T-helper 2 cell treated with Interferon-gamma antibody and Interleukin-4, amounts not matched to agents 5 μg/mL and 100 μg/mL, for 36 hours (primary cell): ENCODE results near the gene FAM151B.
"Not testable (repeated sequence)": the region's sequence is repeated elsewhere in the genome, so short reads cannot be mapped to it uniquely, and the experiment has no call there.

ENCODE experiments used
- DNase-seq: peaks from one replicate; pipeline ENCODE4 v3.0.0; 2021; ENCODE audit warnings: low spot score
- H3K27ac Mint-ChIP-seq: one replicate; pipeline ENCODE4 v1.8.0; 2021; ENCODE audit warnings: mild to moderate bottlenecking, mixed read lengths
- H3K27me3 Mint-ChIP-seq: one replicate; pipeline ENCODE4 v1.8.0; 2021; ENCODE audit warnings: low read depth, mixed read lengths
- H3K36me3 Mint-ChIP-seq: one replicate; pipeline ENCODE4 v1.8.0; 2021; ENCODE audit warnings: low read depth, mixed read lengths
- H3K4me1 Mint-ChIP-seq: one replicate; pipeline ENCODE4 v1.8.0; 2021; ENCODE audit warnings: low read depth, mixed read lengths
- H3K4me3 Mint-ChIP-seq: one replicate; pipeline ENCODE4 v1.8.0; 2022; ENCODE audit warnings: mild to moderate bottlenecking, moderate library complexity, mixed read lengths
- H3K9me3 Mint-ChIP-seq: one replicate; pipeline ENCODE4 v1.8.0; 2021; ENCODE audit warnings: mixed read lengths

Gene FAM151B

DNA sequence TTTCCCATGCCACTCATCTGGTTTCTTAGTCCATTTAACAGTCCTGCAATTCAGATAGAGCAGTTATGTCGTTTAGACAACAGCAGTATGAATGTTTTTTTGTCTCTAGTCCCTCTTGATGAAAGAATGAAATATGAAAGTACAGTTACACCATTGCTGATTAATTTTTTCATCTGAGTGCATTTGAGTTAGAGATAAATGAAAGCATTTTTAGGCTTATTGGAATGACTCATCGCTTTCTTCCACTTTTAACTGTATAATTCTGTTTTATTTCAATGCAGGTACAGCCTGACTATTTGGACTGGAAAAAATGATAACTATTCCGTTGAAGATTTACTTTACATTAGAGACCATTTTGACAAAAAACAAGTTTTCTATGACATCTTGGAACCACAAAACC is 53.5 kb downstream of the FAM151B start:
- Mint-ChIP-seq H3K36me3 (no peaks in the 10 kb centered on the region), H3K27me3 (peaks cover 2% of the 10 kb centered on the region), H3K4me3 (no peak overlapping the region), H3K9me3 (no peaks in the 10 kb centered on the region), H3K27ac (peak overlapping the region; percentile 1), H3K4me1 (peaks cover 13% of the 10 kb centered on the region)
- DNase-seq: no peak

DNA sequence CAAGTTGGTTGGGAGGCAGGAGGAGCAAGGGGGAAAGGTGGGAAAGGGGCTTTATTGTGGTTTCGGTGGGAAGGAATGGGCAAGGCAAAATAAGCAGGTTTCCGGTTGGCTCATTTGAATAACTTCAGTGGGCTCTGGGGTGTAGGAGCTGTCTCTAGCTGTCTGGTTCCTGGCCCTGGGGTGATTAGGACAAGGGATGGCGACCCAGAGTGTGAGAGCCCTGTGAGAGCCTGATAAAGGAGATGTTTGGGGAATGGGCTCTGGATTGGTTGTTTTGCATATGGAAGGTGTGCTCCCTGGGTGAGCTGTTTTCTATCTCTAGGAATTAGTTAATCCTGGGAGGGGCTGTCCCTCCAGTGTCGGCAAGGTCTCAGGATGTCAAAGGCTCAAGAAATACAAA is 66.7 kb downstream of the FAM151B start:
- Mint-ChIP-seq H3K9me3 (no peaks in the 10 kb centered on the region), H3K4me1 (no peaks in the 10 kb centered on the region), H3K27ac (no peak overlapping the region), H3K27me3 (peaks cover 38% of the 10 kb centered on the region), H3K4me3 (no peak overlapping the region), H3K36me3 (no peaks in the 10 kb centered on the region)
- DNase-seq: no peak

DNA sequence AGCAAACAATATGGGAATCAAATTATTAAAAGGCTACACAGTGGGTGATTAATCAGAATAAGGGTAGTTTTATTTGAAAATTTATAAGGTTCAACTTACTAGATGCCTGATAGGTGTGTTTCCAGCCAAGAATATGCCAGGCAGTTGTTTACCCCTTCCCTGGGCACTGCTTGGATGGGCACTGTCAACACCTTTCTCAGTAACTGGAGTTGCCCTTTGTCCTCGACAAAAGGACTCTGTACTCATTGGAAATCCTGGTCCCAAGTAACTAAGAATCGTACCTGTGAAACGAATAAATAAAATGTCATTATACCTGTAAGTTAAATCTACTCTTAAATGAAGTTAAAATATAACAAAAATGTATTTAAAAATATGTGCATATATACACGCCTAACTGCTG is 67.2 kb downstream of the FAM151B start:
- peaks cover 37% of the 10 kb centered on the region for H3K27me3 Mint-ChIP-seq

DNA sequence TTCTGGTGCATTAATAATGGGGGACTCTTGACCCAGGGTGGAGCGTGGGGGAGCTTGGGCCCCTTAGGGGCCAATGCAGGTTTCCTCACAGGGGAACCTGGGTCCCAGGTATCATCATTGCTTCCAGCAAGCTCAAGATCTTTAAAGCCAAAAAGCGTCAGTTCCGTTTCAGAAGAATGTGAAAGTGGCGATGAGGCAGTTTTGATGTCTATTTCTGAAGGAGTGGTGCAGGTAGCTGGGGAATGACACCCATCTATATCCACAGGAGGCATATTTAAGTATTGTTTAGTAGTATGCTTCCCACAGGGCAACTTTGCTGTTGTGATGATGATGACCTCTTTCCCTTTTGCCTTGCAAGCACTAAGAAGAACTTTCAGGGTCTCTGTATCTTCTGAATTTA is 71.3 kb downstream of the FAM151B start:
- Mint-ChIP-seq H3K36me3 (no peaks in the 10 kb centered on the region), H3K9me3 (no peaks in the 10 kb centered on the region), H3K27me3 (peaks cover 54% of the 10 kb centered on the region), H3K4me3 (no peak overlapping the region), H3K27ac (no peak overlapping the region), H3K4me1 (no peaks in the 10 kb centered on the region)
- no peak for DNase-seq

More for the DNA sequence above, 67.2 kb downstream of the FAM151B start:
- Mint-ChIP-seq H3K36me3 (no peaks in the 10 kb centered on the region), H3K9me3 (no peaks in the 10 kb centered on the region), H3K4me1 (no peaks in the 10 kb centered on the region), H3K27ac (no peak overlapping the region), H3K4me3 (no peak overlapping the region)
- no peak for DNase-seq

DNA sequence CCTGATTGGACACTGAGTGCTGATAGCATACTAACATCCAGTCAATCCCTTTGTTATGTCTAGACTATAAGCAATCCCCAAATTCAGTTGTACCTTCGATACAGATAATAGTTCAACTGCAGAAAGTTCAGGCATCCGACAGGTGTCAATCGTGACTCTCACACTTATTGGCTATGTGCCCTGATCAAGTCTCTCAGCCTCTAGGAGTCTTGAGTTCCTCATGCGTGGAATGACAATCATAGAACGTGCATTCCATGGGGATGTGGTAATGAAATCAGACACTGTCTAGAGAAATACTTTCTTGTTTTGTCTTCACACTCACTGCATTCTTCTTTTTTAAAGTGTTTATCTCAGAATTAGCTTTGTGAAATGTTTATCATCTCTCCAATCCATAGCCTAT is 77.4 kb downstream of the FAM151B start:
- no peaks in the 10 kb centered on the region for H3K36me3 Mint-ChIP-seq
- no peak overlapping the region for H3K27ac Mint-ChIP-seq
- no peak for DNase-seq
- no peaks in the 10 kb centered on the region for H3K9me3 Mint-ChIP-seq
- H3K4me3 Mint-ChIP-seq: no peak overlapping the region
- peaks cover 57% of the 10 kb centered on the region for H3K27me3 Mint-ChIP-seq
- no peaks in the 10 kb centered on the region for H3K4me1 Mint-ChIP-seq

DNA sequence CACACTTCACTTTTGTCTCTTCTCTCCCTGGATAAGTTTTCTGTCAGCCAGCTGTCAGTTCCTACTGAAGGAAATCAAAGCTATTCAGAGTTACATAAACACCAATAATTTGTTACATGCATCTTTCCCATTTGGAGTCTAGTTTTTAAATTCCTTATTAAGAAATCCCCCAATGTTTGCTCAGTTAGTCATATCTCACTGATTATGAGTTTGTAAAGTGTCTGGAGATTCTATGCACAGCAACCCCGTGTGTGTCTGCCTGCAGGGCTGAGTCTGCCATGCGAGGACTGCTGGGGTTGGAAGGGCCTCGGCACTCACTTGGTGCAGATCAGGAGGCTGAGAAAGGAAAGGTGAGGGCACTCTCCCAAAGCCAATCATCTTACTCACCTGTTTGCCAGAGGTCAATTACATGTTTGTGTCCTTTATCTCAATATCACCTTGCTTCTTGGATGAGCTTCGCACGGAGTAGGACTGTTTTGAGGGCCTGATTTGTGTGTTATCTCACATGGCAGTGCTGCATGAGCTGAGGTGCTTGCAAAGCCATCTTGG is 78.9 kb downstream of the FAM151B start:
- peaks cover 1% of the 10 kb centered on the region for H3K4me1 Mint-ChIP-seq
- no peaks in the 10 kb centered on the region for H3K9me3 Mint-ChIP-seq
- no peak overlapping the region for H3K27ac Mint-ChIP-seq
- DNase-seq: no peak
- peaks cover 63% of the 10 kb centered on the region for H3K27me3 Mint-ChIP-seq
- H3K4me3 Mint-ChIP-seq: no peak overlapping the region
- H3K36me3 Mint-ChIP-seq: no peaks in the 10 kb centered on the region

DNA sequence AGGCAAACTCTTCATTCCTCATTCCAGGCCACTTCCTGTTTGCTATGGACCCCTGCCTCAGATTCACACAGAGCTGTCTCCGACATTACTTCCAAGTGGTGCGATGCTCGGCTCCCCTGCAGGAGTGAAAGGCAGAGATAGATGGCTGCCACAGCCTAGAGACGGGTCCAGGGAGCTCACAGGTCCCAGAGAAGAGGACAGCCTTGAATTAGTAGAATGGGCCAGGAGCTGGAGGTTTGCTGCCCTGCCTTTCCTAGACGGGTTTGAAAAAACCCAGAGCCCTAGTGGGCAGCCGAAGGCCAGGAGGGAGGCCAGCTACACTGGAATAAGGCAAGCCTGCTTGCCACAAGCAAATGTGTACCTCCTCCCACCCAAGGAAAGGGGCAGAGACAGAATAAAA is 80.4 kb downstream of the FAM151B start:
- Mint-ChIP-seq H3K27ac (no peak overlapping the region), H3K9me3 (no peaks in the 10 kb centered on the region), H3K27me3 (peaks cover 67% of the 10 kb centered on the region), H3K4me3 (peak overlapping the region; percentile 32), H3K36me3 (no peaks in the 10 kb centered on the region), H3K4me1 (peaks cover 1% of the 10 kb centered on the region)
- no peak for DNase-seq

DNA sequence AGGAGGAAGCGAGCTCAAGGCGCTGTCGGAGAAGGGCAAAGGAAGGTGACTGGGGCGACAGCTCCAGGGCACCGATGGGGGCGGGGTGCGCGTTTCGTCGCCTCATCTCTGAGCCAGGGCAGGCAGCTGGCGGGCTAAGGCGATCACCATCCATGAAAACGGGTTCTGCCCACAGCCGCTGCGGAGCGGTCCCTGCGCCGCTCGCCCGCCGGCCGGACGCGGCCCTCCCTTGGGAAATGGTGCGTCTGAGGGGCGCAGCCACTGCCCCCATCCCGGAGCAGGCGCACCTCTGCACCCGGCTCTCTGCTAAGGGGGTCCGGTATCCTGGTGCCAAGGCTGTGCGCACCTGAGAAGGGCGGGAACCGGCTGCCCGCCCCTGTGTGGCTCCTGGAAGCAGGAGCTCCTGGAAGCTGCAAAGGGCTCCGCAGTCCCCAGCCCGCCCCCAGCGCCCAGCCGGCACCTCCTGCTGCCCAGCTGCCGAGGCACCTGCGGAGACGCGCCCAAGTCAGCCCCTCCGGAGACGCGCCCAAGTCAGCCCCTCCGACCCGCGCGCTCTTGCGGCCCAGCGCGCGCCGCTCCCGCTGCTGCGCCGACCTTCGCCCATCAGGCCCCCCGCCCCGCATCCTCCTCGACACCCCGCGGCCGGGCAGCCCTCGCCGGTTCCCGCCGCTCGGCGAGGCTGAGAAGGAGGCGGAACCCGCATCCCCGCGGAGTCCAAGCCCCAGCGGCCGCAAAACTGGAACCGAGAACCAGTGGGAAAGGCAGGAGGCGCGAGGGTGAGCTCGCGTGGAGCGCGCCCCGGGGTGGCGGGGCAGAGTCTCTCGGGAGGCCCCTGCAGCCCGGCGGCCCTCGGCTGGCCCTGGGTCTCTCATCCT is 81.4 kb downstream of the FAM151B start:
- Mint-ChIP-seq H3K4me1 (peaks cover 1% of the 10 kb centered on the region), H3K4me3 (peak overlapping the region; percentile 55), H3K9me3 (no peaks in the 10 kb centered on the region), H3K27me3 (peaks cover 69% of the 10 kb centered on the region), H3K36me3 (no peaks in the 10 kb centered on the region), H3K27ac (no peak overlapping the region)
- no peak for DNase-seq

DNA sequence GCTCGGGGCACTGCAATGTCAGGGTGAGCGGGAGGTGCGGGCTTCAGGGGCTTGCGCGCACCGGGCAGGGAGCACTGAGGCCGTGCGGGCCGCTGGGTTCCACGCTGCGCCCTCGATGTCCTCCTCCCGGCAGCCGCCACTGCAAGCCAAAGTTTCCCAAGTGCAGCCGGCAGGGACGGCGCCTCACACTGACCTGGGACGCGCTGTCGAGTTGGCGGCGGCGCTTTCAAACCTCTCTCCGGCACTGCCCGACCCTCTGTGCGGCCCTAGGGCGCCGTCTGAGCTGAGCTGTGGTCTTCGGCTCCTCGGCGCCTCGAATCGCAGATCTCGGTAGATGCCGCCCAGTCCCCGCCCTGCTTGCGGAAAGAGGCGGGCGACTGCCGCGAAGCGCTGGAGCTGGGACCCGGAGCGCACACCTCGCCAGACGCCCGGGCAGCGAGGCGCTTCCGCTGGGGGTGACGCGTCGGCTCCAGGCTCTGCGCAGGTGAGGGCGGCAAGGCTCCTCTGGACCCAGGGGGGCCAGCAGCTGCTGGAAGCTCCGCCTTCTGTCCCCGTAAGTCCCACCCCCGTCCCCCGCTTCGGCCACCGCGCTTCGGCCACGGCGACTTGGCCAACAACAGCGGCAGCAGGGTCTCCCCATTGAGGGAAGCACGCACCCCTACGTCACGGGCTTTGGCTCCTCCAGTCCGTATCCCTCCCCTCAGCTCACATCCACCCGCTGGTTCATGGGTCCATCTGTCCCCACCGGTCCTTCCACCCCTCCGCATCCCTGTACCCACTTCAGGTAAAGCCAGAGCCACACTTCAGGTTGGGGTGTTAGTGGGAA is 82.3 kb downstream of the FAM151B start, which contains the start of gene ANKRD34B:
ANKRD34B (minus strand) TSS at position 320 of the 826 bp plus-strand sequence. CDS start 10,261 bp downstream, outside the sequence.
- Mint-ChIP-seq H3K27me3 (peaks cover 73% of the 10 kb centered on the region), H3K36me3 (no peaks in the 10 kb centered on the region), H3K4me3 (peak within 1 kb of the TSS; percentile 69), H3K9me3 (no peaks in the 10 kb centered on the region), H3K27ac (no peak within 1 kb of the TSS), H3K4me1 (peaks cover 1% of the 10 kb centered on the region)
- peak; percentile 32 for DNase-seq

DNA sequence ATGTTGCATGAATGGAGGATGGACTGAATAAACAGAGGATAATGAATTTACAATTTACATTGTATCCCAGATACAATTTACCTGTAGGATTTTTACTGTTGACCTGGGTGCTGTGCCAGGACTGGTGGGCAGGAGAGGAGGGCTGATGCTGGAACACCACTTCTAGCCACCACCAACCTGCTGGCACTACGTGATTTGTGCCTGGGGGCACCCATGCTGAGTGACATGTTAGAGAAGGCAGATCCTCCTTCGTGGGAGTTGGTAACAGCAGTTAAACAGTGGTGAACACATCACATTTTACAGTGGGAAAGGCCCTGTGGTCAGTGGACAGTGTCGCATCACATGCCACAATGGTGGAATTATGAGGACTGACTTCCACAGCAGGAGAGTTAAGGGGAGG is 85.2 kb downstream of the FAM151B start:
- no peak for DNase-seq
- Mint-ChIP-seq H3K27ac (no peak overlapping the region), H3K27me3 (peaks cover 61% of the 10 kb centered on the region), H3K36me3 (no peaks in the 10 kb centered on the region), H3K4me1 (peaks cover 4% of the 10 kb centered on the region), H3K4me3 (no peak overlapping the region), H3K9me3 (no peaks in the 10 kb centered on the region)

DNA sequence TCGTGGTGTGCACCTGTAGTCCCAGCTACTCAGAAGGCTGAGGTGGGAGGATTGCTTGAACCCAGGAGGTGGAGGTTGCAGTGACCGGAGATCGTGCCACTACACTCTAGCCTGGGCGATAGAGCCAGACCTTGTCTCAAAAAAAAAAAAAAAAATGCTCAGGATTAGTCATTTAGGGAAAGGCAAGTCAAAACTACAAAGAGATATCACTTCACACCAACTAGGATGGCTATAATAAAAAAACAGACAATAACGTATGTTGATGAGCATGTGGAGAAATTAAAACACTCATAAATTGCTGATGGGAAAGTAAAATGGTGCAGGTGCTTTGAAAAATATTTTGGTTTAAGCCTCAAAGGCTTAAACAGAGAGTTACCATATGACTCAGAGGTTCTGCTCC is 88.5 kb downstream of the FAM151B start:
- Mint-ChIP-seq H3K36me3 (no peaks in the 10 kb centered on the region), H3K27me3 (peaks cover 53% of the 10 kb centered on the region), H3K9me3 (peaks cover 4% of the 10 kb centered on the region), H3K4me1 (peaks cover 2% of the 10 kb centered on the region), H3K27ac (no peak overlapping the region), H3K4me3 (no peak overlapping the region)
- no peak for DNase-seq

DNA sequence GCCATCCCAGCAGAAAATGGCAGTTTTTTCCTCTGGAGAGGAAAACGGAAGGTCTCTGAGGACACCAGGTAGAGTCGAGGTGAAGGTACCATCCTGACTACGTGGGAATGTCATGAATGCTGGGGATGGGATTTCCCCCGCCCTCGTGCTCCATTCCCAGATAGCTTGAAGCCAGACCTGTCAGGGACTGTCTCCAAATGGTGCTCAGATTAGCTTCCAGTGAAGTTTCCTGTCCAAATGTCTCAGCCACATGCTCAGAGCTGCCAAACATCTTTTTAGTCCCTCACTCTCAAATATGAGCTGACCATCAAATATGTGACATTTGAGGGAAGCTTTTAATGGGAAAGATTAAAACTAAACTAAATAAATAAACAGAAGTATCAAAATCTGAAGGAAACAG is 89.8 kb downstream of the FAM151B start:
- Mint-ChIP-seq H3K27me3 (peaks cover 42% of the 10 kb centered on the region), H3K9me3 (peaks cover 4% of the 10 kb centered on the region), H3K4me3 (no peak overlapping the region), H3K4me1 (peaks cover 2% of the 10 kb centered on the region), H3K36me3 (no peaks in the 10 kb centered on the region), H3K27ac (no peak overlapping the region)
- DNase-seq: no peak

DNA sequence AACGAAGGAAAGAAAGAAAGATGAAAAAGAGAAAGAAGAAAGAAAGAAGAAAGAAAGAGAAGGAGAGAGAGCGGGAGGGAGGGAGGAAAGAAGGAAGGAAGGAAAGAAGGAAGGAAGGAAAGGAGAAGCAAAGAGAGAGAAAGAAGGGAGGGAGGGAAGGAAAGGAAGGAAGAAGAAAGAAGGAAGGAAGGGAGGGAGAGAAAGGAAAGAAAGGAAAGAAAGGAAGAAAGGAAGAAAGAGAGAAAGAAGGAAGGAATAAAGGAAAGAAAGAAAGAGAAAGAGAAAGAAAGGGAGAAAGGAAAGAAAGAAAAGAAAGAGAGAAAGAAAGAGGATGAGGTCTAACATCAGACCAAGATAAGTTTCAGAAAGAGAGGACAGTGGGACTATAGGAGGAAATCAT is 91.2 kb downstream of the FAM151B start:
- Mint-ChIP-seq H3K4me1 (peaks cover 2% of the 10 kb centered on the region), H3K36me3 (no peaks in the 10 kb centered on the region), H3K9me3 (peaks cover 4% of the 10 kb centered on the region), H3K27ac (no peak overlapping the region), H3K27me3 (peaks cover 30% of the 10 kb centered on the region), H3K4me3 (no peak overlapping the region)
- DNase-seq: no peak

DNA sequence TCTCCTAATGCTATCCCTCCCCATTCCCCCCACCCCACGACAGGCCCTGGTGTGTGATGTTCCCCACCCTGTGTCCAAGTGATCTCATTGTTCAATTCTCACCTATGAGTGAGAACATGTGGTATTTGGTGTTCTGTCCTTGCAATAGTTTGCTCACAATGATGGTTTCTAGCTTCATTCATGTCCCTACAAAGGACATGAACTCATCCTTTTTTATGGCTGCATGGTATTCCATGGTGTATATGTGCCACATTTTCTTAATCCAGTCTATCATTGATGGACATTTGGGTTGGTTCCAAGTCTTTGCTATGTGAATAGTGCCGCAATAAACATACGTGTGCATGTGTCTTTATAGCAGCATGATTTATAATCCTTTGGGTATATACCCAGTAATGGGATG is 92.4 kb downstream of the FAM151B start:
- H3K27ac Mint-ChIP-seq, H3K4me3 Mint-ChIP-seq, H3K4me1 Mint-ChIP-seq, H3K9me3 Mint-ChIP-seq, H3K36me3 Mint-ChIP-seq, DNase-seq: not testable (repeated sequence)
- H3K27me3 Mint-ChIP-seq: peaks cover 21% of the 10 kb centered on the region
